A549 (cell line): ENCODE results near the gene MIA2. TPM values are rescaled to one million over a fixed set of nuclear protein-coding genes. Genes with fewer than 3 reads are reported as not detected.

Source experiments
- ATAC-seq, 2 experiments: fragments of 200-7000 bp in 1 of 2; fragments of >200 bp in 1 of 2; cut with Nextera tagmentation in 1 of 2; cut with Tn5 transposase in 1 of 2; 3 replicates each; pipeline versions ENCODE4 v1.8.0 to v1.9.1; 2018 to 2020; ENCODE audit warnings: mild to moderate bottlenecking in 1 of 2, moderate library complexity in 1 of 2
- CTCF ChIA-PET: fragments of 300-600 bp; sonication (Branson Sonifier 250); formaldehyde crosslinking; extraction: SDS; loops from one replicate; lab custom pipeline; 2021; ENCODE audit warnings: antibody characterized with exemption, inconsistent platforms; lab: Yijun Ruan, JAX
- POLR2A ChIA-PET: fragments of 350-600 bp; formaldehyde crosslinking; extraction: SDS; loops from one replicate; lab custom pipeline; 2021; ENCODE audit warnings: antibody characterized with exemption, inconsistent platforms; lab: Yijun Ruan, JAX
- DNase-seq, 2 experiments: peaks; one replicate each; pipeline versions ENCODE4 v3.0.0 to v3.0.0-alpha.2; 2011 to 2016; ENCODE audit warnings: low read depth in 1 of 2, low spot score in 1 of 2
- FAIRE-seq: peaks from 2 replicates; lab custom pipeline; 2011; peaks lifted over from hg19 to GRCh38; lab: Jason Lieb, UNC
- H3K27ac ChIP-seq, 2 experiments: fragments of >200 bp; sonication (Bioruptor Twin); formaldehyde crosslinking; 3 replicates each; pipeline ENCODE4 v1.5.1; 2016 to 2017
- H3K4me1 ChIP-seq: fragments of >200 bp; sonication (Bioruptor Twin); formaldehyde crosslinking; 3 replicates; pipeline ENCODE4 v1.6.1; 2016
- H3K4me2 ChIP-seq: fragments of >200 bp; sonication (Bioruptor Twin); formaldehyde crosslinking; 3 replicates; pipeline ENCODE4 v1.6.1; 2016
- H3K4me3 ChIP-seq: fragments of >200 bp; sonication (Bioruptor Twin); formaldehyde crosslinking; 3 replicates; pipeline ENCODE4 v1.5.1; 2016
- H3K9me3 ChIP-seq: fragments of >200 bp; sonication (Bioruptor Twin); formaldehyde crosslinking; 3 replicates; pipeline ENCODE4 v1.6.1; 2016
- BHLHE40 ChIP-seq: IDR thresholded peaks from 2 replicates; pipeline ENCODE4 v1.6.1; 2012; ENCODE audit warnings: low read depth, low read length, inconsistent platforms
- CBX8 ChIP-seq: fragments of 200-600 bp; sonication (generic); IDR thresholded peaks from 2 replicates; pipeline ENCODE4 v1.6.1; 2016
- CTCF ChIP-seq: fragments of >200 bp; sonication (Bioruptor Twin); formaldehyde crosslinking; IDR thresholded peaks from 3 replicates; pipeline ENCODE4 v1.5.1; 2016
- E2F6 ChIP-seq: IDR thresholded peaks from 2 replicates; pipeline ENCODE4 v1.6.1; 2012; ENCODE audit warnings: low read depth, borderline replicate concordance
- FOSL2 ChIP-seq, 2 experiments: fragments of 450-650 bp in 1 of 2; fragments of >200 bp in 1 of 2; sonication (Bioruptor Twin) in 1 of 2; formaldehyde crosslinking; IDR thresholded peaks; 2 replicates each; pipeline versions ENCODE4 v1.5.0 to v1.6.1; 2016 to 2020; ENCODE audit warnings: mild to moderate bottlenecking in 1 of 2, moderate library complexity in 1 of 2
- GATA3 ChIP-seq: IDR thresholded peaks from 2 replicates; pipeline ENCODE4 v1.6.1; 2012; ENCODE audit warnings: borderline replicate concordance
- HDAC2 ChIP-seq: fragments of 200-600 bp; sonication (generic); IDR thresholded peaks from 2 replicates; pipeline ENCODE4 v1.6.1; 2016
- HMGXB4 ChIP-seq: fragments of 250-450 bp; sonication (Bioruptor Pico); IDR thresholded peaks from 2 replicates; pipeline ENCODE4 v1.5.0; 2021; ENCODE audit warnings: mild to moderate bottlenecking, moderate library complexity, borderline replicate concordance
- HOXA7 ChIP-seq: fragments of 250-450 bp; sonication (Bioruptor Pico); IDR thresholded peaks from 2 replicates; pipeline ENCODE4 v1.5.0; 2020; ENCODE audit warnings: mild to moderate bottlenecking, moderate library complexity
- HOXB5 ChIP-seq: fragments of 250-450 bp; sonication (Bioruptor Pico); IDR thresholded peaks from 2 replicates; pipeline ENCODE4 v1.5.0; 2020; ENCODE audit warnings: mild to moderate bottlenecking, moderate library complexity
- KDM1A ChIP-seq: fragments of 200-600 bp; sonication (generic); IDR thresholded peaks from 2 replicates; pipeline ENCODE4 v1.6.1; 2016; ENCODE audit warnings: low read depth, mild to moderate bottlenecking
- MAFK ChIP-seq: fragments of 450-650 bp; IDR thresholded peaks from 2 replicates; pipeline ENCODE4 v1.6.1; 2014; ENCODE audit not compliant: partially characterized antibody
- PBX3 ChIP-seq: IDR thresholded peaks from 2 replicates; pipeline ENCODE4 v1.6.1; 2012
- POLR2AphosphoS2 ChIP-seq: conservative IDR thresholded peaks from 2 replicates; pipeline ENCODE4 v1.6.1; 2012; ENCODE audit warnings: low read length, improper control_type of control experiment, inconsistent platforms
- RAD21 ChIP-seq, 2 experiments: fragments of >200 bp in 1 of 2; sonication (Bioruptor Twin) in 1 of 2; formaldehyde crosslinking in 1 of 2; IDR thresholded peaks in 1 of 2; conservative IDR thresholded peaks in 1 of 2; 2 replicates in 1 of 2; 3 replicates in 1 of 2; pipeline ENCODE4 v1.6.1; 2012 to 2018; ENCODE audit warnings: inconsistent platforms in 1 of 2
- RARB ChIP-seq: fragments of 250-450 bp; sonication (Bioruptor Pico); IDR thresholded peaks from 2 replicates; pipeline ENCODE4 v1.8.0; 2021; ENCODE audit warnings: mild to moderate bottlenecking, moderate library complexity
- REST ChIP-seq: fragments of 200-600 bp; sonication (generic); IDR thresholded peaks from 2 replicates; pipeline ENCODE4 v1.6.1; 2016; ENCODE audit warnings: antibody characterized with exemption, mild to moderate bottlenecking, moderate library complexity
- RFX5 ChIP-seq: fragments of 450-650 bp; IDR thresholded peaks from 2 replicates; pipeline ENCODE4 v1.7.1; 2014; ENCODE audit warnings: antibody characterized with exemption, mild to moderate bottlenecking, moderate library complexity
- ZSCAN20 ChIP-seq: fragments of 250-450 bp; sonication (Bioruptor Pico); IDR thresholded peaks from 2 replicates; pipeline ENCODE4 v1.8.0; 2022; ENCODE audit warnings: mild to moderate bottlenecking, moderate library complexity
- WGBS: methylation state at CpG from one replicate; pipeline ENCODE4 v1.1.6; 2017; ENCODE audit errors: missing lambda C conversion rate; 5-methylcytosine and 5-hydroxymethylcytosine counted together
- polyA plus RNA-seq, 4 experiments: library from polyadenylated mRNA; depleted of rRNA in 3 of 4; stranded (reverse); fragments of >200 nt; fragmentation: RNase III in 1 of 4; extraction: RNeasy Plus Mini Kit Qiagen cat#74134 plus additional on column Dnase treatment in 1 of 4; gene quantifications; 2 replicates in 3 of 4; 3 replicates in 1 of 4; pipeline ENCODE4 v1.2.3, GENCODE V29; 2011 to 2017
- TF ChIP-seq, protein P1 (sequence below): fragments of 150-350 bp; IDR thresholded peaks from 2 replicates; pipeline ENCODE4 v1.6.1; 2014; ENCODE audit warnings: low read depth, mild to moderate bottlenecking, low read length
- TF ChIP-seq, protein P2 (sequence below): fragments of >200 bp; sonication (Bioruptor Twin); formaldehyde crosslinking; IDR thresholded peaks from 2 replicates; pipeline ENCODE4 v1.6.1; 2016
- TF ChIP-seq, protein P3 (sequence below): fragments of >200 bp; sonication (Bioruptor Twin); formaldehyde crosslinking; IDR thresholded peaks from 3 replicates; pipeline ENCODE4 v1.6.1; 2016

MIA2 gene
- polyA plus RNA-seq, 2 of the 4 experiments (the other 2 are of a cell fraction), result 25.4 to 73.9 TPM

DNA sequence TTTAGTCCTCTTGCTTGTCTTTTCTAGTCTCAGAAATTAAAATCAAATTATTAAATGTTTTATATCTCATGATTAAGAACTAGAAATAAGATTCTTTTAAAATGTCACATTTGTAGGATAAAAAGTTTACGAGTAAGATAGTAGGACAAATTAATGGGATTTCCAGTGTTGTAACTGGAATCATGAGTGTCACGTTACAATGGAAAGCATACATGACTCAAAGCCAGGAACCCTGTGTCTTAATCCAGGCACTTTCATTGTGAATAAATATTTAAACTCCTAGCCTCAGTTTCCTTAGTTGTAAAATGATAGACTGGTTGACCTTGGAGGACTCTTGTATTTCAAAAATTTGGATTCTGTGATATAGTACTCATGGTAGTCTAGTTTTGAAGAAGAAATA, 84.9 kb downstream of the MIA2 start (continued):
- TF ChIP-seq POLR2AphosphoS2 (no peak), CBX8 (no peak)

DNA sequence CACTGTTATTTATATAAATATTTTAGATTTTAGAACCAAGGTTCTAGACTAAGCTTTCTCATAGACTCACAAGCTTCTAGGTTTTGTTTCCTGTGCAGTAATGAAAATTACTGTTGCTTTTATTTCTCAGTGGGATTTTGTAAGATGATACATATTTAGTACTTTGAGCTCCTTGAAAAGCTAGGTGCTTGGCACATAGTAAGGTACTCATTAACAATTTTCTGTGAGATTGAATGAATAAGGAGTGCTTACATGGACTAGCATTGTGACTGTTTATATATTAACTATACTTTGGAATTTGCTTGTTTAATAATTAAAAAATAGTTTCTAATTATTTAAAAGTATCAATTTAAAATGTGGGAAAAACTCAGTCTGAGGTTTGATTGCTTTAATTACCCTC, 85.7 kb downstream of the MIA2 start:
- Histone ChIP-seq H3K4me2 (no peak overlapping the region), H3K27ac (no peak overlapping the region), H3K4me1 (peaks cover 13% of the 10 kb centered on the region; the same call in 2 of the 3 replicates), H3K4me3 (no peak overlapping the region), H3K9me3 (no peaks in the 10 kb centered on the region)
- TF ChIP-seq FOSL2 (IDR thresholded peaks at IDR 0.05), result no peak
- no peak for TF ChIP-seq FOSL2 (CRISPR knock-in tag; IDR thresholded peaks at IDR 0.05)
- no peak for TF ChIP-seq PBX3
- TF ChIP-seq RFX5, result no peak
- no peak for TF ChIP-seq REST
- no peak for TF ChIP-seq CTCF
- TF ChIP-seq MAFK, result no peak
- DNase-seq (no peak), ATAC-seq (no peak), FAIRE-seq (no peak)
- ChIA-PET POLR2A (no interaction called here), CTCF (no interaction called here)

- POLR2A ChIA-PET, result no interaction called here
- Histone ChIP-seq H3K4me2 (no peak overlapping the region), H3K4me3 (no peak overlapping the region), H3K9me3 (no peaks in the 10 kb centered on the region), H3K27ac (no peak overlapping the region), H3K4me1 (peaks cover 13% of the 10 kb centered on the region; the same call in 2 of the 3 replicates)
- ATAC-seq (no peak), FAIRE-seq (no peak), DNase-seq (no peak)
- WGBS, result 89% methylated on average over 1 of the region's 1 CpG
- CTCF ChIA-PET, result no interaction called here
- TF ChIP-seq RAD21 (conservative IDR thresholded peaks at IDR 0.05 in 1 of 2, IDR thresholded peaks at IDR 0.05 in 1 of 2) (no peak), PBX3 (no peak), RARB (CRISPR knock-in tag) (no peak), BHLHE40 (no peak), HDAC2 (no peak), E2F6 (no peak), GATA3 (no peak), HOXA7 (CRISPR knock-in tag) (no peak), HOXB5 (CRISPR knock-in tag) (no peak), ZSCAN20 (no peak), KDM1A (no peak), RFX5 (no peak), HMGXB4 (CRISPR knock-in tag) (no peak)
- TF ChIP-seq, protein P1, sequence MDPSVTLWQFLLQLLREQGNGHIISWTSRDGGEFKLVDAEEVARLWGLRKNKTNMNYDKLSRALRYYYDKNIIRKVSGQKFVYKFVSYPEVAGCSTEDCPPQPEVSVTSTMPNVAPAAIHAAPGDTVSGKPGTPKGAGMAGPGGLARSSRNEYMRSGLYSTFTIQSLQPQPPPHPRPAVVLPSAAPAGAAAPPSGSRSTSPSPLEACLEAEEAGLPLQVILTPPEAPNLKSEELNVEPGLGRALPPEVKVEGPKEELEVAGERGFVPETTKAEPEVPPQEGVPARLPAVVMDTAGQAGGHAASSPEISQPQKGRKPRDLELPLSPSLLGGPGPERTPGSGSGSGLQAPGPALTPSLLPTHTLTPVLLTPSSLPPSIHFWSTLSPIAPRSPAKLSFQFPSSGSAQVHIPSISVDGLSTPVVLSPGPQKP, result no peak
- TF ChIP-seq, protein P2, sequence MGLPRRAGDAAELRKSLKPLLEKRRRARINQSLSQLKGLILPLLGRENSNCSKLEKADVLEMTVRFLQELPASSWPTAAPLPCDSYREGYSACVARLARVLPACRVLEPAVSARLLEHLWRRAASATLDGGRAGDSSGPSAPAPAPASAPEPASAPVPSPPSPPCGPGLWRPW, result no peak
- TF ChIP-seq, protein P3, sequence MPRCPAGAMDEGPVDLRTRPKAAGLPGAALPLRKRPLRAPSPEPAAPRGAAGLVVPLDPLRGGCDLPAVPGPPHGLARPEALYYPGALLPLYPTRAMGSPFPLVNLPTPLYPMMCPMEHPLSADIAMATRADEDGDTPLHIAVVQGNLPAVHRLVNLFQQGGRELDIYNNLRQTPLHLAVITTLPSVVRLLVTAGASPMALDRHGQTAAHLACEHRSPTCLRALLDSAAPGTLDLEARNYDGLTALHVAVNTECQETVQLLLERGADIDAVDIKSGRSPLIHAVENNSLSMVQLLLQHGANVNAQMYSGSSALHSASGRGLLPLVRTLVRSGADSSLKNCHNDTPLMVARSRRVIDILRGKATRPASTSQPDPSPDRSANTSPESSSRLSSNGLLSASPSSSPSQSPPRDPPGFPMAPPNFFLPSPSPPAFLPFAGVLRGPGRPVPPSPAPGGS, result no peak
These were observed 86.6 kb downstream of the MIA2 start for GRCh38 chr14:39320318-39320717.
